NCI-H2227 (cell line): ENCODE measurements around the gene LIPI.
A peak's percentile ranks its signal among the peaks of the same experiment; 100 is the strongest.
"Not testable (repeated sequence)": the region's sequence is repeated elsewhere in the genome, so short reads cannot be mapped to it uniquely, and the experiment has no call there.

Experiments used
- DNase-seq: peaks from one replicate; lab custom pipeline; 2025; ENCODE audit not compliant: unreplicated experiment; lab: John Stamatoyannopoulos, UW

Gene LIPI

GRCh38 chr21:14210738-14211137, at the start of gene LIPI:
LIPI (minus strand) TSS chr21:14210955; CDS start chr21:14210845, 110 bp downstream.
- no peak for DNase-seq

- DNase-seq: no peak
These were observed 49.5 kb upstream of the LIPI start for GRCh38 chr21:14260174-14260764.

- peak; percentile 31 for DNase-seq
These were observed 49.0 kb upstream of the LIPI start for GRCh38 chr21:14259747-14260146.

DNA sequence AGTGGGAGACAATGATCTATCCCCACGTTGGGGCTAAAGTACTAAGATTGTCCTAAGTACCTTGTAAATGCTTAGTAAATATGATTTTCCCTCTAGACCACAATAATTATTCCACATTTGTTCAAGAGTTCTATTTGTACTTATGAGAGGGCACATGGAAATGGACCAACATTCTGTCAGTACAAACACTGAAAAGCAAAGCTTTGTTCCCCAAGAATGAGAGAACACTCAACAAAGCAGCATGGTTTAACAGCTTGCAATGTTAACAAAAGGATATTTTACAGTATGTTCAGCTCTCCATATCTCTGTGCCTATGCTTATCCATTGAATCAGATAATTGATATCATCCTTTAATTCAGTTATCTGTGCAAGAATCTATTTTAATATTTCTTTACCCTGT, 40.6 kb upstream of the LIPI start:
- DNase-seq: no peak

GRCh38 chr21:14245711-14246110, 35.0 kb upstream of the LIPI start:
- DNase-seq: no peak

DNA sequence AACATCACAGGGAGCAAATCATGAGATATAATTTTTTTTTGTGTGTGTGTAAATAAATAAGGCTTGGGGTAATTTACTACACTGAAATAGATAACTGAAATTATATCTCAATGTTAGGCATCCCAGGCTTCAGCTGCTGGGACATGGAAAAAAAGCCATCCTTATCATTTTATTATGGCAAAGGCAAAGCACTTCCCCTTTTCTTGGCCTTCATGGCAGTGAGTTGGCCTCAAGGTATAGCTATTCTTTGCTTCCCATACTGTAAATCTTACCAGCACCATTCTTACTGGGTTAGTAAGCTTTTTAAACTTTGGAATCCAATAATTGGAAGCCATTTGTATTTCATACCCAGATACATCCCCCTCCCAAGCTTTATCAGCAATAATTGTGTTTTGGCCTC, 34.2 kb upstream of the LIPI start:
- no peak for DNase-seq

- DNase-seq: no peak
These were observed 33.1 kb upstream of the LIPI start for GRCh38 chr21:14243874-14244273.

GRCh38 chr21:14243461-14243860, 32.7 kb upstream of the LIPI start:
- DNase-seq: no peak

DNA sequence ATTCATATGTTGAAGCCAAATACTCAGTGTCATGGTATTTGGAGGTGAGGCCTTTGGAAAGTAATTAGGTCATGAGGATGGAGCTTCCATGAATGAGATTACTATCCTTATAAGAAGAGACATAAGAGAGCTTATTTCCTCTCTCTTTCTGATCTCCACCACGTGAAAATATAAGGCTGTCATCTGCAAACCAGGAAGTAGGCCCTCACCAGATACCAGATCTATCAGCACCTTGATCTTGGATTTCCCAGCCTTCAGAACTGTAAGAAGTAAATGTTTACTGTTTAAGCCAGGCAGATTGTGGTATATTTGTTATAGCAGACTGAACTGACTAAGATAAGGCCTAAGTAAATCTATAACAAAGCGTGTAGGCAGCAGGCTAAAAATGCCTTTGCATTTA, 30.5 kb upstream of the LIPI start:
- no peak for DNase-seq

- DNase-seq: no peak
These were observed 28.5 kb upstream of the LIPI start for GRCh38 chr21:14239281-14239680.

DNA sequence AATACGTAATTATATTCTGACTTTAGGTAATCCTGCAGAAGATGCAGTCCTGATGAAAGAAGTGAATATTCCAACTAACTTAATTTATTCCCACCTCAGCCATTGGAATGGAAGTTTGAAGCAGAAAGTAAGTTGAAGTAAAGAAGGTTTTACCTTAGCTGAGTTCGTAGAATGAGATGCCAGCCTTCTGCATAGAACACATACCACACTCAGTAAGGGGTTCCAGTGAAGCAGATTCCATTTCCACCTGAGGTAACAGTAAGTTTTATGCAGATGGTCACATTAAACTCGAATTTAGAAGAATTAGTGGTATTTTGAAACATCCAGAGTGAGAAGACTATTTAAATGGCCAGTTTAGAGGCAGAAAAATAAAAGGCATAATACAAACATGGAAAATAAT, 25.4 kb upstream of the LIPI start:
- DNase-seq: no peak

DNA sequence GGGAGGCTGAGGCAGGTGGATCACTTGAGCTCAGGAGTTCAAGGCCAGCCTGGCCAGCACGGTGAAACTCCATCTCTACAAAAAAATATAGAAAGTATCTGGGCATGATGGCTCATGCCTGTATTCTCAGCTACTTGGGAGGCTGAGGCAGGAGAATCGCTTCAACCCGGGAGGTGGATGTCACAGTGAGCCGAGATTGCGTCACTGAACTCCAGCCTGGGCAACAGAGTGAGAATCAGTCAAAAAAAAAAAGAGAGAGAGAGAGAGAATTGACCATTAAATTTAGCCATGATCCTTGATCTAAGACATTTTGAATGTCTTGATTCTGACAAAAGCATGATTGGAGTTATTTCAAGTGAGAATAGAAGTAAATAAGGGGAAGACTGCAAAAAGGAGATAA, 24.3 kb upstream of the LIPI start:
- DNase-seq: no peak

DNA sequence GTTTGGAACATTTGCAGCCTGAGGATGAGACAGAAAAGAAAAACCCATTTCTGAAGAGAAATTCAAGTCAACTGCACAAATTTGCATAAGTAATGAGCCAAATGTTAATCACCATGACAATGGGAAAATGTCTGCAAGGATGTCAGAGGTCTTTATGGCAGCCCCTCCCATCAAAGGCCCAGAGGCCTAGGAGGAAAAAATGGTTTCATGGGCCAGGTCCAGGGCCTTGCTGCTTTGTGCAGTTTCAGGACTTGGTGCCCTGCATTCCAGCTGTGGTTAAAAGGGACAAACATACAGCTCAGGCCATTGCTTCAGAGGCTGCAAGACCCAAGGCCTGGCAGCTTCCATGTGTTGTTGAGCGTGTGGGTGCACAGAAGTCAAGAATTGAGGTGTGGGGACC, 18.6 kb upstream of the LIPI start:
- DNase-seq: no peak

- DNase-seq: no peak
These were observed 12.6 kb upstream of the LIPI start for GRCh38 chr21:14223365-14223764.

DNA sequence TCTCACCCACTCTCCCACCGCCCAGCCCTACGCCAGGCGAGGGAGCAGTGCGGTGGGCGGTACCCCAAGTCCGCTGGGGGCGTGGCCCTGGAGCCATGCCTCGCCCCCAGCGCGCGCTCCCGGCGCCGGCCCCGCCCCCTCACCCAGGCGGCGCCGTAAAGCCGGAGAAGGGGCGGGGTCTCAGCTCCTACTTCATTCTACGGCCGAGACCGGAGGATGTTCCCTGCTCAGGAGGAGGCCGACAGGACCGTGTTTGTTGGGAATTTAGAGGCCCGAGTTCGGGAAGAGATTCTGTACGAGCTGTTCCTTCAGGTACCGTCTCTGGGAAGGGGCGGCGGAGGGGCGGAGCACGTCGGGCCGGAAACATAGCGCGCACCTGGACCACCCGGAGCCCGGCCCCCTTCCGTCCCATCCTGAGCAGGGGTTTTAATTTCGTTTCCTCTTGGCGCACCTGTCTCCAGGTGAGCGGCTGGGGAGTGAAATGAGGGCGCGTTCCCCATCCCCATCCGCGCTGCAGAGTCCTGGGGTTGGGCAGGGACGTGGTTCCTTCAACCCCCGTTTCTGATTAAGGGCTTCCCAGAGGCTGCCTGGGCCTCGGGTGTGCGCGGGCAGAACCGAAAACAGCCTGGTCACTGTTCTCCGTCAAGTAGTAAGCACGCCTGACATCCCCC, 5.4 kb upstream of the LIPI start, which contains the start of gene RBM11:
TSS of gene RBM11 (plus strand) at position 187 of the 671 bp plus-strand sequence. CDS start at position 217, 30 bp downstream.
- DNase-seq: peak; percentile 84

DNA sequence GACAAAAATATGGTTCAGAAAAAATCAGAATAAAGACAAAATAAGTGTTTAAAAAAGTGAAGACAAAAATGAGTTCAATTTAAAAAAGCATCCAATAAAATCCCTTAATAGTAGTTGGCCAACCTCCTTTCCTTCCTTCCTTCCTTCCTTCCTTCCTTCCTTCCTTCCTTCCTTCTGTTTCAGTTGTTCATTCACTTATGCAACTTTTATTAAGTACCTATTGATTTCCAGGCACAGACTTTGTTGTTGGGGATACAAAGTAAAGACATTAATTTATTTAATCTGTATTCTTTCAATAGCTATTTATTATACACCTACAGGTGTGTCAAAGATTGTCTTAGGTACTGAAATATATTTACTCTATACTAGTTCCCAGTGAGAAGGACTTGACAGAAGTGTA, 2.4 kb upstream of the LIPI start:
- DNase-seq: no peak

DNA sequence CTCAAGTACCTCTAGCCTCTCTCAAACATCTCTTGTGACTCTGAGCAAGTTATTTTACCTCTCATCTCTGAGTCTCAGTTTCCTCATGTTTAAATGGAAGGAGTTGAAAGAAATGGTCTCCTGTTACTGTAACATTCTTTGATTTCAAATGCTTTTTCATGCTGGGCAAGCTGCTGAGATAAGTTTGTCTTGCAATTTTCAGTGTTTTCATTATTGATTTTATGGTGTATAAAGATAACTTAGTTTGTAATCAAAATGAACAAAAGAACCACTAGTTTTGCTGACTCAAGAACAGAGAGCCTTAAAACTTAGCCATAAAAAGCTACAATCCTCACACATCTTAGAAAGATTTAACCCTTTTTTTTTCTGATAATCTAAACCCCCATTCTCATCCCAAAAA, 4.5 kb downstream of the LIPI start:
- DNase-seq: no peak

- not testable (repeated sequence) for DNase-seq
These were observed 44.1 kb downstream of the LIPI start for GRCh38 chr21:14166463-14167223.

DNA sequence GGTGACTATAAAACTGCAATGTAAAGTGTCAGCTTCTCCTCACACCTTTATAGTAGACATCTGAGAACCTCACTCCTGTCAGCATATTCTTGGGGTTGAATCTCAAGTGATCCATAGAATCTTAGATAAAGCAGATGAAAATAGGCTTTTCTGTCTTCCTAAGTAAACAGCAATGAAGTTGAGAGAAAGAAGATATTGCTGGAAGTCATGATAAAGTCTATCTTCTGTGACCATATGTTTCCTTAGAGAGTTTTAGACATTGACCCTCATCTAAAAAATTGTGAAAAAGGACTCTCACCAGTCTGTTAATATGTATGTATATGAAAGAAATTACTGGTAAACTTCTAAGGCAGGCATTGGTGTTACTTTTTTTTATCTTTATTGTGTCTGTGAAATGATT, 66.8 kb downstream of the LIPI start:
- no peak for DNase-seq

GRCh38 chr21:14124266-14124665, 86.5 kb downstream of the LIPI start:
- DNase-seq: no peak

- no peak for DNase-seq
These were observed 89.0 kb downstream of the LIPI start for GRCh38 chr21:14121719-14122118.

DNA sequence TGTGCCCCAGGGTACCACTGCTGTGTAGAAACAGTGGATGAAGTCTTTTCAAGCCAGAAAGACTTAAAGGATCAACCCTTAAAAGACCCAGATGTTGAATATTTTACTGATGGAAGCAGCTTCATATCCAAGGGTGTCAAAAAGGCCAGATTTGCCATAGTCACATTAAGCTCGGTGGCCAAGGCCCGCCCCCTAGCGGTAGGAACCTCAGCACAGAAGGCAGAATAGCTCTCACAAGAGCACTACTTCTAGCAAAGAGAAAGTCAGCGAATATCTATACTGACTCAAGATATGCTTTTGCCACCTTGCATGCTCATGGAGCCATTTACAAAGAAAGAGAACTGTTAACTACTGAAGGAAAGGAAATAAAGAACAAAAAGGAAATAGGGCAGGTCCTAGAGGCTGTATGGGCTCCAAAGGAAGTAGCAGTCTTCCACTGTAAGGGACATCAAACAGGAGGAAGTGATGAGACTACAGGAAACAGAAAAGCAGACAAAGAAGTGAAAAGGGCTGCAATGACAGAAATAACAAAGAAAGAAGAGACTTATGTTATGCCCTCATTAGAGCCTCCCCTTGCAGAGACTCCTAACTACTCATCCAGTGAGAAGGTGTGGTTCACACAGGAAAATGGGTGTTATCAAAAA, 90.5 kb downstream of the LIPI start:
- peak; percentile 1 for DNase-seq
